OCI-LY3 (cell line): ENCODE data around the gene REELD1.

Experiments
- H2AFZ ChIP-seq: fragments of 200-600, 300-600 bp; shearing (Covaris generic); 2 replicates; pipeline ENCODE4 v1.6.0; 2014; ENCODE audit warnings: antibody characterized with exemption, low read depth, low read length
- H3K27ac ChIP-seq: fragments of 200-600, 300-600 bp; sonication (generic); 2 replicates; pipeline ENCODE4 v1.5.1; 2014; ENCODE audit warnings: mild to moderate bottlenecking, low read length, moderate library complexity, mixed read lengths
- H3K27me3 ChIP-seq: fragments of 200-600, 300-600 bp; sonication (generic); 2 replicates; pipeline ENCODE4 v1.6.1; 2014; ENCODE audit warnings: low read depth, low read length, mixed read lengths
- H3K36me3 ChIP-seq: fragments of 200-600, 300-600 bp; sonication (generic); replicated peaks from 2 replicates; pipeline ENCODE3; 2014; ENCODE audit warnings: low read depth, low read length, mixed read lengths
- H3K4me1 ChIP-seq: fragments of 300-600, 200-600 bp; sonication (generic); 2 replicates; pipeline ENCODE4 v1.6.1; 2014; ENCODE audit warnings: low read length, mixed read lengths
- H3K4me2 ChIP-seq: fragments of 200-600, 300-600 bp; sonication (generic); 2 replicates; pipeline ENCODE4 v1.6.1; 2014; ENCODE audit warnings: low read length, mixed read lengths
- H3K4me3 ChIP-seq: fragments of 300-600, 200-600 bp; sonication (generic); 2 replicates; pipeline ENCODE4 v1.5.1; 2014; ENCODE audit warnings: antibody characterized with exemption, mild to moderate bottlenecking, low read length, moderate library complexity
- H3K79me2 ChIP-seq: fragments of 300-600, 200-600 bp; shearing (Covaris generic); 2 replicates; pipeline ENCODE4 v1.6.1; 2014; ENCODE audit warnings: mild to moderate bottlenecking, low read length, mixed read lengths
- H3K9ac ChIP-seq: fragments of 300-600, 200-600 bp; shearing (Covaris generic); 2 replicates; pipeline ENCODE4 v1.6.0; 2014; ENCODE audit warnings: mild to moderate bottlenecking, low read length, moderate library complexity
- H3K9me3 ChIP-seq: fragments of 200-600, 300-600 bp; shearing (Covaris generic); 2 replicates; pipeline ENCODE4 v1.6.1; 2014; ENCODE audit warnings: low read length, mixed read lengths; ENCODE audit not compliant: insufficient read depth
- H4K20me1 ChIP-seq: fragments of 200-600, 300-600 bp; sonication (generic); 2 replicates; pipeline ENCODE4 v1.6.1; 2016; ENCODE audit warnings: low read length, mixed read lengths; ENCODE audit not compliant: insufficient read depth
- EZH2phosphoT487 ChIP-seq: fragments of 200-600 bp; shearing (Covaris generic); IDR thresholded peaks from 2 replicates; pipeline ENCODE4 v1.6.1; 2018; ENCODE audit warnings: antibody characterized with exemption, mixed run types, low read depth
- TF ChIP-seq, protein P1 (sequence below): fragments of 200-600, 300-600 bp; sonication (generic); IDR thresholded peaks from 2 replicates; pipeline ENCODE4 v1.5.1; 2014; ENCODE audit warnings: antibody characterized with exemption, low read length, low read depth

The REELD1 gene

DNA sequence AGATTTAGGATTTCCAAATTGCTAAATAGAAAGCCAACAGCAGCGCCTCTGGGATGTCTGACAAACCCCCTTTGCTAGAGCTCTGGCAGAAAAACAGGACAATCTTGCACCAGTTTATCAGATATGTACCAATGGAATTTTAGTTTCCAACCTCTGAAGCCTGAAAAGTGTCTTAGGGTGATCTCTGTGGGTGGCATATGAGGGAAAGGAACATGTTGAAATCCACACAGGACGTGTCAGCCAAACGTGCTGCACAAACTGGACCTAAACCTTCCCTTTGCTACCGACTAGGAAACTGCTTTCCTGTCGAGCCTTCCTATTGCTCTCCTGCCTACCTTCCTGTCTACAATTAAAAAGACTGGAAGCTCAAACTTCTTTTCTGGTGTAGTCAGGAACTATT is 53.5 kb downstream of the REELD1 start:
- no peak for TF ChIP-seq EZH2phosphoT487
- TF ChIP-seq, protein P1, sequence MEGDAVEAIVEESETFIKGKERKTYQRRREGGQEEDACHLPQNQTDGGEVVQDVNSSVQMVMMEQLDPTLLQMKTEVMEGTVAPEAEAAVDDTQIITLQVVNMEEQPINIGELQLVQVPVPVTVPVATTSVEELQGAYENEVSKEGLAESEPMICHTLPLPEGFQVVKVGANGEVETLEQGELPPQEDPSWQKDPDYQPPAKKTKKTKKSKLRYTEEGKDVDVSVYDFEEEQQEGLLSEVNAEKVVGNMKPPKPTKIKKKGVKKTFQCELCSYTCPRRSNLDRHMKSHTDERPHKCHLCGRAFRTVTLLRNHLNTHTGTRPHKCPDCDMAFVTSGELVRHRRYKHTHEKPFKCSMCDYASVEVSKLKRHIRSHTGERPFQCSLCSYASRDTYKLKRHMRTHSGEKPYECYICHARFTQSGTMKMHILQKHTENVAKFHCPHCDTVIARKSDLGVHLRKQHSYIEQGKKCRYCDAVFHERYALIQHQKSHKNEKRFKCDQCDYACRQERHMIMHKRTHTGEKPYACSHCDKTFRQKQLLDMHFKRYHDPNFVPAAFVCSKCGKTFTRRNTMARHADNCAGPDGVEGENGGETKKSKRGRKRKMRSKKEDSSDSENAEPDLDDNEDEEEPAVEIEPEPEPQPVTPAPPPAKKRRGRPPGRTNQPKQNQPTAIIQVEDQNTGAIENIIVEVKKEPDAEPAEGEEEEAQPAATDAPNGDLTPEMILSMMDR: no peak
- H2AFZ ChIP-seq: no peak overlapping the region

DNA sequence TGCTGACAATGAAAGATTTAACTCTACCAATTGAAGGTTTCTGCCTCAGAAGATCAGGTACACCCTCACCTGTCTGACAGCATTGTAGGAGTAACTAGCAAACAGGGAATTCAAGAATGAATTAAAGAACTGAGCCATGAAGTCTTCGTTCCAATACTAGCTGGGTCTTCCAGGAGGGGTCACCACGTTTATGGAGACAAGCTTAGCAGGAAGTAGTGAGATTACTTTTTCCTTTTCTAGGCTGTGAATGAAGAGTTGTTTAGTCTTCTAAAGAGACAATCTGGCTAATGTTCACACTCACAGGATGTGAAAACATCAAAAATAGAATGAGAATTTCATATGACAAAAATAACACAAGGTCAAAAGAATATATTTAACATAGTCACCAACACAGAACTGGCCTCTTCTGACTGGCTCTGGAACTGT is 54.9 kb downstream of the REELD1 start:
- Histone ChIP-seq H2AFZ (no peak overlapping the region), H4K20me1 (no peaks in the 10 kb centered on the region), H3K79me2 (no peaks in the 10 kb centered on the region), H3K27ac (peak overlapping the region; percentile 41), H3K4me1 (peaks cover 59% of the 10 kb centered on the region), H3K36me3 (peaks cover 8% of the 10 kb centered on the region), H3K9ac (no peak overlapping the region), H3K9me3 (no peaks in the 10 kb centered on the region), H3K27me3 (no peaks in the 10 kb centered on the region), H3K4me3 (peak overlapping the region; percentile 20), H3K4me2 (peak overlapping the region; percentile 71)
- TF ChIP-seq, protein P1: no peak
- TF ChIP-seq EZH2phosphoT487: no peak

More for the DNA sequence above, 53.5 kb downstream of the REELD1 start:
- Histone ChIP-seq H3K36me3 (peaks cover 8% of the 10 kb centered on the region), H3K27me3 (no peaks in the 10 kb centered on the region), H3K27ac (no peak overlapping the region), H3K9ac (no peak overlapping the region), H3K4me1 (peaks cover 44% of the 10 kb centered on the region), H3K9me3 (no peaks in the 10 kb centered on the region), H3K4me3 (no peak overlapping the region), H4K20me1 (no peaks in the 10 kb centered on the region), H3K4me2 (no peak overlapping the region), H3K79me2 (no peaks in the 10 kb centered on the region)

- H3K4me1 ChIP-seq: peaks cover 72% of the 10 kb centered on the region
- peak overlapping the region; percentile 62 for H3K4me2 ChIP-seq
- no peak overlapping the region for H2AFZ ChIP-seq
- H3K36me3 ChIP-seq: peaks cover 8% of the 10 kb centered on the region
- H4K20me1 ChIP-seq: no peaks in the 10 kb centered on the region
- TF ChIP-seq, protein P1: no peak
- TF ChIP-seq EZH2phosphoT487: no peak
- H3K9me3 ChIP-seq: no peaks in the 10 kb centered on the region
- H3K27ac ChIP-seq: peak overlapping the region; percentile 31; the same call in 1 of the 2 replicates
- peak overlapping the region; percentile 48 for H3K4me3 ChIP-seq
- peak overlapping the region; percentile 3; the same call in 1 of the 2 replicates for H3K9ac ChIP-seq
- H3K79me2 ChIP-seq: no peaks in the 10 kb centered on the region
- H3K27me3 ChIP-seq: no peaks in the 10 kb centered on the region
Observed at GRCh38 chr4:146271466-146271865, 57.1 kb downstream of the REELD1 start.

GRCh38 chr4:146273204-146273901 is 59.0 kb downstream of the REELD1 start:
- no peak for TF ChIP-seq EZH2phosphoT487
- TF ChIP-seq, protein P1: no peak
- peak overlapping the region; percentile 44 for H3K4me3 ChIP-seq
- peak overlapping the region; percentile 58 for H3K27ac ChIP-seq
- H2AFZ ChIP-seq: no peak overlapping the region
- H3K4me1 ChIP-seq: peaks cover 72% of the 10 kb centered on the region
- H3K9ac ChIP-seq: peak overlapping the region; percentile 2; the same call in 1 of the 2 replicates
- H3K79me2 ChIP-seq: no peaks in the 10 kb centered on the region
- H3K4me2 ChIP-seq: peak overlapping the region; percentile 69
- H3K27me3 ChIP-seq: no peaks in the 10 kb centered on the region
- peaks cover 8% of the 10 kb centered on the region for H3K36me3 ChIP-seq
- H4K20me1 ChIP-seq: no peaks in the 10 kb centered on the region
- H3K9me3 ChIP-seq: no peaks in the 10 kb centered on the region
